Activated CD8-positive, alpha-beta memory T cell treated with anti-CD3 and anti-CD28 coated beads, Interleukin-2, amount 50 U/mL, for 4 hours (primary cell): ENCODE results near the gene DHX57.

Experiments
- DNase-seq: peaks from one replicate; pipeline ENCODE4 v3.0.0-alpha.2; 2020

DHX57 gene

GRCh38 chr2:38750011-38750890 lies 125.5 kb downstream of the DHX57 start:
- DNase-seq, result peak; percentile 56

- no peak for DNase-seq
Observed at GRCh38 chr2:38748943-38749804, 126.6 kb downstream of the DHX57 start.

- DNase-seq, result no peak
Observed at GRCh38 chr2:38748391-38748790, 127.3 kb downstream of the DHX57 start.

- no peak for DNase-seq
Observed at GRCh38 chr2:38747819-38748218, 127.9 kb downstream of the DHX57 start.
